ENCODE data around the gene ALK.

GRCh38 chr2:29225814-29226213 is 695.6 kb downstream of the ALK start:
- no peak for TF ChIP-seq POLR2AphosphoS5 (IDR thresholded peaks at IDR 0.05; ENCODE audit: low read depth, low read length)
- TF ChIP-seq SIN3A (IDR thresholded peaks at IDR 0.05; ENCODE audit: borderline replicate concordance, insufficient read depth, low read length), result no peak
